Measurements from ENCODE around the gene CEP112. TPM values are rescaled to one million over a fixed set of nuclear protein-coding genes. Genes with fewer than 3 reads are reported as not detected.

Gene CEP112
- total and polyA plus RNA-seq, 2 of the 8 experiments (the other 6 are each of a cell fraction or from before 2014, with no cell fraction given): 0.62 to 3.1 TPM

DNA sequence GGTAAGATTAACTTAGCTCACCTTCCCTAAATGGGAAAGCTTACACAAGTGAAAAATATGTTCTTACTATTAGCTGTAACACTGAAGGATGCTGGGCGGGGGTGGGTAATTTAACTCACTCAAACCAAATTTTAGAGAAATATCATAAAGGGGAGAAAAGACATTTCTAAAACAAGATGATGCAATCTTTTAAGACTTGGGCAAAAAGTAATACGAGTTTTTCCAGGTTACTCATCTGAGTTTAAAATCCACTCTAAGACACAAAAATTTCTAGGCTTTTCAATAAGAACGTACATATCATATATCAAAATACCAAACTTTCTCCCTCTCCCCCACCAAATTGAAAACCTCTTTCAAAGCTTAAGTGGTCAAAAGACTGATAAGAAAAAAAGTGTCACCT is 228.8 kb downstream of the CEP112 start:
- H3K4me2 ChIP-seq (ENCODE audit: insufficient read depth in 1 of 2, low read depth in 2 of 2, low read length in 2 of 2): no peak overlapping the region
- no peak overlapping the region for H2BK20ac ChIP-seq (ENCODE audit: low read length)
- no peak overlapping the region for H2BK5ac ChIP-seq (ENCODE audit: low read depth, low read length)
- H3K4ac ChIP-seq (replicated peaks; ENCODE audit: insufficient read length, low read depth, low read length): no peak overlapping the region
- no peak overlapping the region for H2BK12ac ChIP-seq (ENCODE audit: low read depth, low read length)
- H2AFZ ChIP-seq (ENCODE audit: low read length): no peak overlapping the region
- ChIA-PET CTCF (ENCODE audit: partially characterized antibody) (no interaction called here), POLR2A (ENCODE audit: partially characterized antibody) (no interaction called here)
- no peaks in the 10 kb centered on the region for H3K36me3 ChIP-seq (ENCODE audit: control insufficient read depth in 2 of 4, insufficient read depth in 4 of 4, low read length in 3 of 4)
- no peaks in the 10 kb centered on the region for H3K79me1 ChIP-seq (ENCODE audit: low read depth, low read length)
- WGBS, 2 experiments (ENCODE audit: extremely low coverage in 1 of 2, insufficient coverage in 1 of 2, insufficient read length in 1 of 2, insufficient replicate concordance in 2 of 2, low coverage in 1 of 2, low lambda C conversion rate in 2 of 2, missing lambda C conversion rate in 1 of 2): 91 to 100% methylated on average over 1 to 3 of the region's 3 CpGs
- H2BK120ac ChIP-seq (replicated peaks; ENCODE audit: low read depth, low read length): no peak overlapping the region
- no peaks in the 10 kb centered on the region for H3K23me2 ChIP-seq (ENCODE audit: low read depth, low read length)
- H3K9me3 ChIP-seq (ENCODE audit: insufficient read depth in 2 of 2, low read depth in 1 of 2, low read length in 1 of 2): peaks cover 2 to 3% of the 10 kb centered on the region in 2 experiments; a peak in 2 of 4 replicates
- H2AK5ac ChIP-seq (ENCODE audit: low read depth, low read length): no peak overlapping the region
- no peak for FAIRE-seq
- H3K27ac ChIP-seq (ENCODE audit: low read depth, low read length): no peak overlapping the region
- H4K91ac ChIP-seq (replicated peaks; ENCODE audit: insufficient read length, low read length): no peak overlapping the region
- no peaks in the 10 kb centered on the region for H4K20me1 ChIP-seq (replicated peaks in 1 of 2; ENCODE audit: control insufficient read depth in 1 of 2, insufficient read depth in 2 of 2, low read length in 2 of 2)
- H3K9ac ChIP-seq (replicated peaks in 1 of 4; ENCODE audit: extremely low read depth in 1 of 4, low read depth in 3 of 4, low read length in 3 of 4): no peak overlapping the region
- H3K4me3 ChIP-seq (ENCODE audit: extremely low read depth in 1 of 4, insufficient read depth in 2 of 4, low read depth in 3 of 4, low read length in 4 of 4): no peak overlapping the region
- H2BK15ac ChIP-seq (ENCODE audit: low read length): no peak overlapping the region
- no peaks in the 10 kb centered on the region for H3K4me1 ChIP-seq (replicated peaks in 1 of 4; ENCODE audit: control insufficient read depth in 3 of 4, insufficient read depth in 4 of 4, low read length in 3 of 4)
- no peak overlapping the region for H3K18ac ChIP-seq (ENCODE audit: extremely low read depth, low read length)
- no peaks in the 10 kb centered on the region for H3K27me3 ChIP-seq (replicated peaks in 1 of 4; ENCODE audit: control insufficient read depth in 3 of 4, extremely low read depth in 1 of 4, insufficient read depth in 3 of 4, low read length in 3 of 4)
- no peak overlapping the region for H4K5ac ChIP-seq (ENCODE audit: insufficient read length, low read depth, low read length)
- no peak overlapping the region for H3K23ac ChIP-seq (ENCODE audit: insufficient read length)
- no peak overlapping the region for H3K14ac ChIP-seq (ENCODE audit: insufficient read length)
- no peak overlapping the region for H4K8ac ChIP-seq (ENCODE audit: extremely low read depth, insufficient read depth, low read length)
- DNase-seq (ENCODE audit: low read depth in 1 of 2, low spot score in 2 of 2): no peak
- H3K56ac ChIP-seq (replicated peaks; ENCODE audit: insufficient read length, low read depth, low read length): no peak overlapping the region
- H3K79me2 ChIP-seq (ENCODE audit: control insufficient read depth in 1 of 2, insufficient read depth in 2 of 2, low read length in 2 of 2): no peaks in the 10 kb centered on the region
- no peak for TF ChIP-seq TAF1 (IDR thresholded peaks at IDR 0.05; ENCODE audit: low read depth, low read length)
- TF ChIP-seq HDAC2 (IDR thresholded peaks at IDR 0.05; ENCODE audit: borderline replicate concordance in 1 of 2, low read depth in 2 of 2, low read length in 2 of 2): no peak
- TF ChIP-seq, protein P1, sequence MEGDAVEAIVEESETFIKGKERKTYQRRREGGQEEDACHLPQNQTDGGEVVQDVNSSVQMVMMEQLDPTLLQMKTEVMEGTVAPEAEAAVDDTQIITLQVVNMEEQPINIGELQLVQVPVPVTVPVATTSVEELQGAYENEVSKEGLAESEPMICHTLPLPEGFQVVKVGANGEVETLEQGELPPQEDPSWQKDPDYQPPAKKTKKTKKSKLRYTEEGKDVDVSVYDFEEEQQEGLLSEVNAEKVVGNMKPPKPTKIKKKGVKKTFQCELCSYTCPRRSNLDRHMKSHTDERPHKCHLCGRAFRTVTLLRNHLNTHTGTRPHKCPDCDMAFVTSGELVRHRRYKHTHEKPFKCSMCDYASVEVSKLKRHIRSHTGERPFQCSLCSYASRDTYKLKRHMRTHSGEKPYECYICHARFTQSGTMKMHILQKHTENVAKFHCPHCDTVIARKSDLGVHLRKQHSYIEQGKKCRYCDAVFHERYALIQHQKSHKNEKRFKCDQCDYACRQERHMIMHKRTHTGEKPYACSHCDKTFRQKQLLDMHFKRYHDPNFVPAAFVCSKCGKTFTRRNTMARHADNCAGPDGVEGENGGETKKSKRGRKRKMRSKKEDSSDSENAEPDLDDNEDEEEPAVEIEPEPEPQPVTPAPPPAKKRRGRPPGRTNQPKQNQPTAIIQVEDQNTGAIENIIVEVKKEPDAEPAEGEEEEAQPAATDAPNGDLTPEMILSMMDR (IDR thresholded peaks at IDR 0.05; ENCODE audit: control extremely low read depth in 1 of 3, insufficient read depth in 1 of 3, low read depth in 1 of 3, low read length in 3 of 3): no peak
- TF ChIP-seq, protein P2, sequence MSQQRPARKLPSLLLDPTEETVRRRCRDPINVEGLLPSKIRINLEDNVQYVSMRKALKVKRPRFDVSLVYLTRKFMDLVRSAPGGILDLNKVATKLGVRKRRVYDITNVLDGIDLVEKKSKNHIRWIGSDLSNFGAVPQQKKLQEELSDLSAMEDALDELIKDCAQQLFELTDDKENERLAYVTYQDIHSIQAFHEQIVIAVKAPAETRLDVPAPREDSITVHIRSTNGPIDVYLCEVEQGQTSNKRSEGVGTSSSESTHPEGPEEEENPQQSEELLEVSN (IDR thresholded peaks at IDR 0.05): no peak
- TF ChIP-seq TBP (IDR thresholded peaks at IDR 0.05; ENCODE audit: low read depth, low read length): no peak

Data from H1 (cell line).